PC-3 (cell line): ENCODE data around the gene BCAS1. TPM values are rescaled to one million over a fixed set of nuclear protein-coding genes. Genes with fewer than 3 reads are reported as not detected.

Experiments
- ATAC-seq: fragments of 200-7000 bp; cut with Tn5 transposase; 2 replicates; pipeline ENCODE4 v1.9.1; 2020; ENCODE audit warnings: mild to moderate bottlenecking, moderate library complexity
- BruUV-seq: library from RNA; stranded (reverse); fragments of 400-500 nt; replicated peaks from 2 replicates; lab custom pipeline; 2021; lab: Mats Ljungman, UMichigan
- CTCF ChIA-PET: fragments of 300-600 bp; sonication (Branson Sonifier 250); formaldehyde crosslinking; loops from one replicate; lab custom pipeline; 2022; ENCODE audit warnings: antibody characterized with exemption; lab: Charles Lee
- POLR2A ChIA-PET: fragments of 300-600 bp; sonication (Branson Sonifier 250); formaldehyde crosslinking; loops from one replicate; lab custom pipeline; 2022; ENCODE audit warnings: antibody characterized with exemption; ENCODE audit not compliant: unreplicated experiment; lab: Charles Lee
- DNase-seq: peaks from one replicate; pipeline ENCODE4 v3.0.0-alpha.2; 2015
- H2AFZ ChIP-seq: fragments of 300-600 bp; sonication (generic); 2 replicates; pipeline ENCODE4 v1.6.0; 2016; ENCODE audit warnings: antibody characterized with exemption, low read length
- H3F3A ChIP-seq: fragments of 300-600 bp; sonication (generic); one replicate; pipeline ENCODE4 v1.6.0; 2017; ENCODE audit warnings: antibody characterized with exemption, low read length, control low read depth, mild to moderate bottlenecking; ENCODE audit not compliant: unreplicated experiment
- H3K27ac ChIP-seq: fragments of 300-600 bp; sonication (generic); 2 replicates; pipeline ENCODE4 v1.5.1; 2016; ENCODE audit warnings: mild to moderate bottlenecking, low read length
- H3K27me3 ChIP-seq: fragments of 300-600 bp; sonication (generic); 2 replicates; pipeline ENCODE4 v1.6.1; 2016; ENCODE audit warnings: low read length, mixed read lengths
- H3K36me3 ChIP-seq: fragments of 300-600 bp; sonication (generic); 2 replicates; pipeline ENCODE4 v1.6.1; 2016; ENCODE audit warnings: low read depth, mixed run types, low read length, mixed read lengths
- H3K4me1 ChIP-seq: fragments of 300-600 bp; sonication (generic); 2 replicates; pipeline ENCODE4 v1.5.1; 2016; ENCODE audit warnings: low read length; ENCODE audit not compliant: insufficient read depth
- H3K4me2 ChIP-seq: fragments of 300-600 bp; sonication (generic); 2 replicates; pipeline ENCODE4 v1.6.0; 2016; ENCODE audit warnings: low read length
- H3K4me3 ChIP-seq: fragments of 300-600 bp; sonication (generic); 2 replicates; pipeline ENCODE4 v1.5.1; 2016; ENCODE audit warnings: mild to moderate bottlenecking, low read length, mixed read lengths
- H3K79me2 ChIP-seq: fragments of 300-600 bp; sonication (generic); 2 replicates; pipeline ENCODE4 v1.6.1; 2017; ENCODE audit warnings: low read length, mixed read lengths
- H3K9ac ChIP-seq: fragments of 300-600 bp; sonication (generic); 2 replicates; pipeline ENCODE4 v1.6.0; 2016; ENCODE audit warnings: mild to moderate bottlenecking, low read length
- H3K9me2 ChIP-seq: fragments of 300-600 bp; sonication (generic); replicated peaks from 2 replicates; pipeline ENCODE4 v1.6.1; 2016; ENCODE audit warnings: mixed run types, low read length, mixed read lengths
- H3K9me3 ChIP-seq: fragments of 300-600 bp; sonication (generic); 2 replicates; pipeline ENCODE4 v1.6.1; 2016; ENCODE audit warnings: low read length, mixed read lengths
- H4K20me1 ChIP-seq: fragments of 300-600 bp; sonication (generic); 2 replicates; pipeline ENCODE4 v1.6.1; 2016; ENCODE audit warnings: low read length, mixed read lengths
- CTCF ChIP-seq: fragments of 300-600 bp; sonication (generic); conservative IDR thresholded peaks from 2 replicates; pipeline ENCODE4 v1.5.1; 2017; ENCODE audit warnings: antibody characterized with exemption, low read depth, mild to moderate bottlenecking, low read length
- EZH2 ChIP-seq: fragments of 300-600 bp; sonication (generic); IDR thresholded peaks from one replicate; pipeline ENCODE4 v1.6.1; 2017; ENCODE audit warnings: antibody characterized with exemption, mild to moderate bottlenecking, low read length; ENCODE audit not compliant: unreplicated experiment
- EZH2phosphoT487 ChIP-seq: fragments of 300-600 bp; sonication (generic); IDR thresholded peaks from 2 replicates; pipeline ENCODE4 v1.6.1; 2018; ENCODE audit warnings: mild to moderate bottlenecking, antibody characterized with exemption, low read length, borderline replicate concordance
- intact Hi-C: fragments of 100-400 bp; cut with micrococcal nuclease; formaldehyde crosslinking; loops from 2 replicates; pipeline ENCODE4 v1.9.0; 2023
- total RNA-seq: library from RNA; depleted of rRNA; stranded (reverse); fragments of >200 nt; gene quantifications from 2 replicates; pipeline ENCODE4 v1.2.3, GENCODE V29; 2014

Gene BCAS1
- total RNA-seq, 1 experiment from 2014 or later, result 0.18 TPM

- H3K4me2 ChIP-seq, result peak overlapping the region; percentile 68
- peak overlapping the region; percentile 14; the same call in 1 of the 2 replicates for H3K4me3 ChIP-seq
- H4K20me1 ChIP-seq, result no peaks in the 10 kb centered on the region
- H3K79me2 ChIP-seq, result no peaks in the 10 kb centered on the region
- peak overlapping the region; percentile 56 for H3K9ac ChIP-seq
- no peaks in the 10 kb centered on the region for H3K9me2 ChIP-seq
- peak overlapping the region; percentile 37 for H2AFZ ChIP-seq
- CTCF ChIA-PET, result interaction anchor here (0.6 to 2.4 kb wide), 4 partner anchors 15 to 145 kb away, joined by 3 to 14 read pairs (median 4); no protein-coding TSS in a partner anchor
- DNase-seq (no peak), ATAC-seq (peak; percentile 25)
- POLR2A ChIA-PET, result interaction anchor here (0.6 to 1.0 kb wide), 3 partner anchors 11 to 126 kb away, joined by 3 to 5 read pairs (median 3); no protein-coding TSS in a partner anchor
- H3K4me1 ChIP-seq, result peaks cover 48% of the 10 kb centered on the region
- peak overlapping the region; percentile 79 for H3K27ac ChIP-seq
- H3K9me3 ChIP-seq, result no peaks in the 10 kb centered on the region
- H3K27me3 ChIP-seq, result no peaks in the 10 kb centered on the region
- BruUV-seq, result no TSS peak
- H3F3A ChIP-seq, result peaks cover 22% of the 10 kb centered on the region
- H3K36me3 ChIP-seq, result no peaks in the 10 kb centered on the region
- intact Hi-C loops, result no loop called here
- TF ChIP-seq EZH2phosphoT487 (no peak), EZH2 (no peak)
Observed at GRCh38 chr20:53901064-53901463, 169.3 kb downstream of the BCAS1 start.

- H4K20me1 ChIP-seq, result no peaks in the 10 kb centered on the region
- ATAC-seq, result peak; percentile 39
- no peaks in the 10 kb centered on the region for H3K27me3 ChIP-seq
- peak overlapping the region; percentile 68 for H3K4me2 ChIP-seq
- no peak for TF ChIP-seq CTCF
- peak overlapping the region; percentile 14; the same call in 1 of the 2 replicates for H3K4me3 ChIP-seq
- H3K9ac ChIP-seq, result peak overlapping the region; percentile 56
- ChIA-PET POLR2A (interaction anchor here (0.6 to 1.0 kb wide), 8 partner anchors 11 to 320 kb away, joined by 3 to 8 read pairs (median 4); no protein-coding TSS in a partner anchor), CTCF (interaction anchor here (0.7 to 2.4 kb wide), 4 partner anchors 15 to 39 kb away, joined by 4 to 14 read pairs (median 4); no protein-coding TSS in a partner anchor)
- H3K27ac ChIP-seq, result peak overlapping the region; percentile 79
- H3K4me1 ChIP-seq, result peaks cover 42% of the 10 kb centered on the region
- peak overlapping the region; percentile 37 for H2AFZ ChIP-seq
- intact Hi-C loops, result no loop called here
- no TSS peak for BruUV-seq
- no peaks in the 10 kb centered on the region for H3K36me3 ChIP-seq
- DNase-seq, result peak; percentile 83
- H3K79me2 ChIP-seq, result no peaks in the 10 kb centered on the region
- no peaks in the 10 kb centered on the region for H3K9me2 ChIP-seq
- H3F3A ChIP-seq, result peaks cover 22% of the 10 kb centered on the region
- H3K9me3 ChIP-seq, result no peaks in the 10 kb centered on the region
Observed at GRCh38 chr20:53900380-53900999, 169.9 kb downstream of the BCAS1 start.

GRCh38 chr20:53899351-53900167, 170.8 kb downstream of the BCAS1 start:
- no peaks in the 10 kb centered on the region for H3K79me2 ChIP-seq
- H3K4me1 ChIP-seq, result peaks cover 41% of the 10 kb centered on the region
- no peaks in the 10 kb centered on the region for H3K9me2 ChIP-seq
- H2AFZ ChIP-seq, result no peak overlapping the region
- no TSS peak for BruUV-seq
- no peaks in the 10 kb centered on the region for H3K36me3 ChIP-seq
- no peaks in the 10 kb centered on the region for H3K27me3 ChIP-seq
- peaks cover 22% of the 10 kb centered on the region for H3F3A ChIP-seq
- CTCF ChIA-PET, result interaction anchor here (0.6 to 2.4 kb wide), 2 partner anchors 16 to 125 kb away, joined by 3 to 14 read pairs; no protein-coding TSS in a partner anchor
- peak overlapping the region; percentile 79 for H3K27ac ChIP-seq
- intact Hi-C loops, result loop anchor here (1.0 to 2.0 kb wide), 3 partner anchors 8 to 112 kb away; no protein-coding TSS in a partner anchor
- peak overlapping the region; percentile 56 for H3K9ac ChIP-seq
- DNase-seq (peak; percentile 100), ATAC-seq (peak; percentile 88)
- H3K9me3 ChIP-seq, result no peaks in the 10 kb centered on the region
- TF ChIP-seq CTCF, result no peak
- no peak for TF ChIP-seq EZH2
- TF ChIP-seq EZH2phosphoT487, result no peak
- H4K20me1 ChIP-seq, result no peaks in the 10 kb centered on the region
- H3K4me3 ChIP-seq, result no peak overlapping the region
- peak overlapping the region; percentile 68 for H3K4me2 ChIP-seq
- POLR2A ChIA-PET, result interaction anchor here (0.5 to 1.3 kb wide), 11 partner anchors 10 to 306 kb away, joined by 3 to 32 read pairs (median 5); partner anchors contain the start of gene ZNF217
